GM18502 (cell line): Measurements from ENCODE around the gene PYGO2.
"Not testable (repeated sequence)": the region's sequence is repeated elsewhere in the genome, so short reads cannot be mapped to it uniquely, and the experiment has no call there.

ENCODE experiments used
- ATAC-seq: cut with Tn5 transposase; IDR thresholded peaks from one replicate; pipeline ENCODE4 v1.9.1; 2021; ENCODE audit warnings: mild to moderate bottlenecking; ENCODE audit not compliant: unreplicated experiment, poor library complexity

PYGO2 gene

DNA sequence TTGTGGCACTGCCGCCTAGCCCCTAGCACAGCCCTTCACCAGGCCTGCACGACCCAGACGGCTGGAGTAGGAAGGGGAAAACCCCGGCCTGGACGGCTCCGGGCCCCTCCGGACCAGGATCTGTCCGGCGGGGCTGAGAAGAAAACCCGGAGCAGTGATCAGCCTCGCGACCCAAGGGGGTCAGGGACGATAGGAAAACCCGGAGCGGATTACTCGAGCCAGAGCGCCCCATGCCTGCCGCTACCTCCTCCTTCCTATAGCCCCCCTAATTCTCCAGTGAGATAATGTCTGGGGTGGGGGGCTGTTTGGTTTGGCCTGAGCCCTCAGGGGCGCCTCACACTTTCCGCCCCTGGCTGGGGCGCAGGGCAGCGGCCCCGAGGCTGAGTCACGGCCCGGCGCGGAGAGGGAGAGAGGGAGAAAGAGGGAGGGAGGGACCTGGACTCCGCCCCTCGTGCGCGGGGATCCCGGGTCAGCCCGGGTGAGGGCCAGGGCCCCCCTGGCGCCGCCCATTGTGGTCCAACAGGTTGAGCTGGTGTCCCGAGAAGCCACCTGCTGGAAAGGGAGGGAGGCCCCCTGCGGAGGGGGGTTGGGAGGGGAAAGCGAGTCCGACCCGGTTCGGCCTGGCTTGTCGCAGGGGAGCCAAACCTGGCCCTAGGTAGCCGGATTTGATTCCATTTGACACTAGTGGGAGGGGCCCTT is 39.3 kb upstream of the PYGO2 start:
- peak; percentile 39 for ATAC-seq

DNA sequence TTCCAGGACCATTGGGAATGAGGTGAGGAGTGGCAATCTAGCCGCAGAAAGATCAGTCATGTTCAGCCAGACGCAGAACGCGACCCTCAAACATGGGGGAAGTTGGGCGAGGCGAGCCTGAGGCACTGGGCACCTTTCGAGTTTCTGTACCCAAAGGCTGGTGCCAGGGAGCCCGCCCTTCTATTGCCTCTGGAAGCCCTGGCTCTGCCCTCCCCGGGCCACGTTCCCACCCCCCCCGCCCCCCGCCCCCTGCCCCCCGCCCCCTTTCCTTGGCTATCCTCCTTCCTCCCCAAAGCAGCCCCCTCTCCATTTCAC is 38.8 kb upstream of the PYGO2 start:
- no peak for ATAC-seq

DNA sequence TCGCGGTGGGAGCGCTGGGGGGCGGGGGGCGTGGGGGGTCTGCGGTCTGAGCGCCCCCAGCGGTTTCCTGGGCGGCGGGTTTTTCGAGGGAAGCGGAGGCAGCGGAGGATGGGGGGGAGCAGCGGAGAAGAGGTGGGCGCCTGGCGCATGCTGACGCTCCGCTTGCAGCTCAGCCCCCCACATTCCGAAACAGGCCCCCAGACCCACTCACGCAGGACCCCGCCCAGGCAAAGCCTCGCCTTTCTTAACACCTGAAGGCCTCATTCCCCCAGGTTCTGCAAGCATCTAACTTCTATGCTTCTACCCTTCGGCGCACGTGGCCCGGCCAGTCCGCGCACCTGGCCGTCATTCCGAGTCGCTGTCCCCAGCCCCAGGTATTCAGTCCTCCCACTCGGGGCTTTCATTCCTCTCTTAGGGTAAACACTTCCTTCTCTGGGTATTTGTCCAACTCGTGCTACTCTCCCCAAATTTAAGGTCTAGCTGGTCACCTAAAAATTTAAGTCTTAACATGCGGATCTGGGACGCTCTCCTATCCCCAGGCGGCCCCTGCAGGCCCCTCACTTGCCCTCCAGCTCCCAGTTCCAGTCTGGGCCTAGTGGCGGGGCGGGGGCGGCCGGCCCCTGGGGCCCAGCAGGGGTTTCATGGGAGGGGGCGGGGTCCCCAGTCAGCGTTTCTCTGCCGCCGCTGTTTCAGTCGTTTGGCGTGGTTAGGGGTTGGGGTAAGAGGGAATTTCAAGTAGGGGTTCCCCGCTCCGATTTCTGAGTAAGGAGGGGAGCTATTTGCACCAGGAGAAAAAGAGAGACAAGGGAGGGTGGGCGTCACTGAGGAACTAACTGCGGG is 38.2 kb upstream of the PYGO2 start:
- no peak for ATAC-seq

DNA sequence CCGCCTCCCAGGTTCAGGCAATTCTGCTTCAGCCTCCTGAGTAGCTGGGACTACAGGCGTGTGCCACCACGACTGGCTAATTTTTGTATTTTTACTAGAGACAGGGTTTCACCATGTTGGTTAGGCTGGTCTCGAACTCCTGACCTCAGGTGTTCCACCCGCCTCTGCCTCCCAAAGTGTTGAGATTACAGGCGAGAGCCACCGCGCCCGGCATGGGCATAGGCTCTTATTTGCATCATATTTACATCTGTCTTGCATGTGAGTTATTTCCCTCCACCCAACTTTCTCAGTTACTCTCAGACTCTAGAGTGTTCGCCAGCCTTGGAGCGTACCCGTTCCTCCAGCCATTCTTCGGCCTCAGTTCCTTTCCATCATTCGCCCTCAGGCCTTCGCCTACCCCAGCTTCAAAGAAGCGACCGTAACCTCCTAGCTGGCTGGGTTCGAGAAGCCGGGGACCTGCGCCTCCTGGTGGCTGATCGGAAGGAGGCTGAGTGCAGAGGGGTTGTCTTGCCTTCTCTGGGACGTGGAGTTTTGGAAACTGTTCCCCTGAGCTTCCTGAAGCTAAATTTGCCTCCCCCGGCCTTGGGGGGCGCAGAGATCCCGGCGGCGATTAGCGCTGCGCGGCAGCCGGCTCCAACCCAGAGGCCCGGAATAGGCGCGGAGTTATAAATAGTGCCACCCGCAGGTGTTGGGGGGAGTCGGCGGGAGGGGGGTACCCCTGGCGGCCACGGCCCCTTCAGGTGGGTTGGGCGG is 37.4 kb upstream of the PYGO2 start:
- no peak for ATAC-seq

DNA sequence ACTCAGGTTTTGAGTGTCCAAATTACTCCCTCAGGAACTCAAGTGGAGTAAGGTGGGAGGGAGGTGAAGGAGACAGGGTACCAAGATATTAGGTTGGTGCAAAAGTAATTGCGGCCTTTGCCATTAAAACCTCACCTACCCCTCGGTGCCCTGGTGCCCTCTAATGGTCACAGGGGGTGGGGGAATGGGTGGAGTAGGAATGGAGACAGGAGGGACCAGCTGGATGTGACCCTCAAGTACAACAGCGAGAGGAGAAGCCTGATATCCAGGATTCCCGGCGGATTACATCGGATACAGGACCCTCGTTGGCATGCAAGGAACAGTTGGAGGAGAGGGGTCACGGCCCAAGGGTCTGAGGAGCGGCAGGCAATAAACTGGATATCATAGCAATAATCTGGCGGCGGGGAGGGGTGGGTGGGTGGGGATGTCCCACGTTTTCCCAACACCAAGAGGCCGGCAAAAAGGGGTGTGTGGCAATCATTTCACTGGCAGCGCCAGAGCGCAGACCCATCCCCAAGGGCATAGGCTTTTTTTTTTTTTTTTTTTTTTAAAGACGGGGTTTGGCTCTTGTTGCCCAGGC is 36.7 kb upstream of the PYGO2 start:
- no peak for ATAC-seq

DNA sequence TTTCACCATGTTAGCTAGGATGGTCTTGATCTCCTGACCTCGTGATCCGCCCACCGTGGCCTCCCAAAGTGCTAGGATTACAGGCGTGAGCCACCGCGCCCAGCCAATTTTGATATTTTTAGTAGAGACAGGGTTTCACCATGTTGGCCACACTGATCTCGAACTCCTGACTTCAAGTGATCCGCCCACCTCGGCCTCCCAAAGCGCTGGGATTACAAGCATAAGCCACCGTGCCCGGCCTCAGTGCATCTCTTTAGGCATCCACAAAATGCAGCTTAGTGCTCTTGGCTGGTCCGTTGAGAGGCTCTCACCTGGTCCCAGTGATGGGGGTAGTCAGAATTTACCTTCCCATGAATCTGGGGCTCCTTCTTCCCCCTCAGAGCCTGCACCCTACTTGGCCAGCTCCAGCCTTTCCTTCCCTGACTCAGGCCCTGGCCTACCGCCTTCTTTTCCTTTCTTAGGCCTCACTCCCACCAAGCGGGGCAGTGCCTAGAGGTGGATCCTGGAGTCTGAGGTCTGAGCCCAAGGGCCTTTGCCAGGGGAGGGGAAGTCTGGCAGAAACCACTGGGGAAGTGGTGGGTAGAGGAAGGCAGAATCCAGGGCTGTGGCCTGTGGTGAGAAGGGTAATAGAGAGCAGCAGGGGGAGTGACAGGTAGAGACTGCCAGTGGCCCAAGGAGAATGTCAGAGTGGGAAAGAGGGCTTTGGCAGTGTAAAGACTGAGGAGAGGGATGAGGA is 35.6 kb upstream of the PYGO2 start:
- ATAC-seq = no peak

DNA sequence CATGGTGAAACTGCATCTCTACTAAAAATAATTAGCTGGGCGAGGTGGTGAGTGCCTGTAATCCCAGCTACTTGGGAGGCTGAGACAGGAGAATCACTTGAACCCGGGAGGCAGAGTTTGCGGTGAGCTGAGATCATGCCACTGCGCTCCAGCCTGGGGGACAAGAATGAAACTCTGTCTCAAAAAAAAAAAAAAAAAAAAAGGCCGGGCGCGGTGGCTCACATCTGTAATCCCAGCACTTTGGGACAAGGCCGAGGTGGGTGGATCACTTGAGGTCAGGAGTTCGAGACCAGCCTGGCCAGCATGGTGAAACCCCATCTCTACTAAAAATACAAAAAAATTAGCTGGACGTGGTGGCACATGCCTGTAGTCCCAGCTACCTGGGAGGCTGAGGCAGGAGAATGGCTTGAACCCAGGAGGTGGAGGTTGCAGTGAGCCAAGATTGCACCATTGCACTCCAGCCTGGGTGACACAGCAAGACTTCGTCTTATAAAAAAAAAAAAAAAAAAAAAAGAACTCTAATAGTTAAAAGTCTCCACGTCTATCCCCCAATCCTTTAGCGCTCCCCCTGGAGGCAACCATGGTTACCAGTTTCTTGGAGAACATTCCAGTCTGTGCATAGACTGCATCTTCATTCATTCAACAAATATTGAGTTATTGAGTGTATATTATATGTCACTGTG is 33.9 kb upstream of the PYGO2 start:
- ATAC-seq = not testable (repeated sequence)

DNA sequence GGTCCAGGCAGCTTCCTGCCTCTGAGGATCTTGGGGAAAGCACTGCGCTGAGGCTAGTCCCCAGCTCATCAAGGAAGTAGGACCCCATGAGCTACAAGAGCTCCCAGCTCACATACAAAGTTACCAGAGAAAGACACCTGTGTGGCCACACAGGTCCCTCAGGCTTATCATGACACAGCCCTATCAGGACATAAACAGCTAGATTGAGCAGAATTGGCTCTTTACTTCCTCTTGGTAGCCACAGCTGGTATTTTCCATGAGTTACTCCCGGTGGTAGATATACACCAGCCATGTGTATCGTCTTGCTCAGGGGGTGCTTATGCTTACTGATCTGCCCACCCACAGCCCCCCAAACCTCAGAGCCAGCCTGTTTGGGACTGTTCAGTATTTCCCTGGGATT is 33.0 kb upstream of the PYGO2 start:
- ATAC-seq = no peak

DNA sequence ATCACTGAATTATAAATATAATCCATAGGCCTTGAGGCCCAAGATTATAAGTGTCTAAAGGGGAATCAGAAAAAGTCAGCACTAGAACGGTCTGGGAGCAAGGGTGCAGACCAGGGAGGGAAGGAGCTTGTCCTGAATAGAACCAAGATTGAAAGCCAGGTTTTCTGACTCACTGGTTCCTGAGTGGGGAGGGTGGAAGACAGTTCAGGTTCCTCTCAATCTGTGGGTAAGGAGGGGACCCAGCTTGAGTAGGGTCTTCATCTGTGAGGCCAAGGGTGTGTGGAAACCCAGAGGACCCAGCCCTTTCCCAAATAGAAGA is 32.6 kb upstream of the PYGO2 start:
- no peak for ATAC-seq

DNA sequence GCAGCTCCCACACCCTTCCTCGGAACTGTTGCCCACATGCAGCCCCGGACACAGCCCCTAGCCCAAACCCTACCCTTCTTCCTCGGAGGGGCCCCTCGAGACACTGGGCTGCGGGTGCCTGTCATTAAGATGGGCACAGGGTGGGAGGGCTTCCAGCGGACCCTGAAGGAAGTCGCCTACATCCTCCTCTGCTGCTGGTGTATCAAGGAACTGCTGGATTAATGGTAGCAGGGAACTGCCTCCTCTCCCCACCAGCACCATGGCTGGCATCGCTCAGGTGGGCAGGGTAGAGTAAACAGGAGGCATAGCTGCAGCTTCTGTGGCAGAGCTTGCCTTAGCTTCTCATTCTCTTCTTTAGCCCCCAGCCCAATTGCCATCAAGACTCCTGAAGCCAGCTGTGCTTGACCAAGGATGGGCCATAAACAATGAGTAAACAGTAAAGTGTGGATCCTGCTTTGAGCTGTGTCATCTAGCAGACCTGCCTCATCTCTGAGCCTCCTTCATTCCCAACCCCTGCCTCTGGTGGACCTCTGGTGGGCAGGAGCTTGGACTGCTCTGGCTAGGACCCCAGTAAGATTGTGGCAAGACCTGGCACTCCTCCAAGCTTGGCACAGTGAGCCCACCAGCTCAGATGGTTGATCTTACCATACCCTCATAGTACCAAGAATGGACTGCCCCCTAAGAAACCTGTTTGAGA is 32.1 kb upstream of the PYGO2 start, which contains the start of gene LENEP:
LENEP (plus strand) TSS at position 15 of the 697 bp plus-strand sequence; CDS start at position 37, 22 bp downstream.
- ATAC-seq = no peak

DNA sequence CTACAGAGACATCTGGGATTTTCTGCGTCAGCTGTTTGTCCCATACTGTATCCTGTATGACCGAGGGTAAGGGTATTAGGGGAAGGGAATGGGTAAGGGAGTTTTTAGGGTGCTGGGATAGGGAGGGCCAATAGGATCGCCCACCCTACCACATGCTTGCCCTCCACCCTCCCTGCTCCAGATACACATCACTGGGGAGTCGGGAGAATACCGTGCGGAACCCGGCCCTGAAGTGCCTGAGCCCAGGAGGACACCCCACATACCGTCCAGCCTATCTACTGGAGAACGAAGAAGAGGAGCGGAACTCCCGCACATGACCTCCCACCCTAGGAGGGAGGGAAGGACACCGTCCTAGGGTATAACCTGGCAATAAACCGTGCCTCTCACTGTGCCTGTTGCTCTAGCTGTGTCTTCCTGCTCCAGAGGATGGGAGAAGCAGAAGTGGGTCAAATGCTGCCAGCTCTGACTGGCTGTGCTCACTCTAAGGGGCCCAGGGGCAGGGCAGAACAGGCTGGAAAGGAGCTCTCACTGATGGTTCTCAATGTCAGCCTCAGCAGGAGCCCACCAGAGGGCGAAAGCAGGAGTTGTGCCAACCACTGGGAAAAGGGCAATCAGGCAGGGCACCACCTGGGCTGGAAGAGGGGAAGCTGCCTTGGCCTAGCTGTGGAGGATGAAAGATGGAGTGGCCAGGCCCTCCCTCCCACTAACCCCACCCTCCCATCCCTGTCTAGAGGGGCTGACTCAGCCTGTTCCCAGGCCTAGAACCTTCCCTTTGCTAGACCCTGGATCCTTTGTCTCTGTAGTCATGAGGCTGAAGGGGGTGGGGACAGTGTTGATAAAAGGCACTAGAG is 31.4 kb upstream of the PYGO2 start:
- no peak for ATAC-seq

DNA sequence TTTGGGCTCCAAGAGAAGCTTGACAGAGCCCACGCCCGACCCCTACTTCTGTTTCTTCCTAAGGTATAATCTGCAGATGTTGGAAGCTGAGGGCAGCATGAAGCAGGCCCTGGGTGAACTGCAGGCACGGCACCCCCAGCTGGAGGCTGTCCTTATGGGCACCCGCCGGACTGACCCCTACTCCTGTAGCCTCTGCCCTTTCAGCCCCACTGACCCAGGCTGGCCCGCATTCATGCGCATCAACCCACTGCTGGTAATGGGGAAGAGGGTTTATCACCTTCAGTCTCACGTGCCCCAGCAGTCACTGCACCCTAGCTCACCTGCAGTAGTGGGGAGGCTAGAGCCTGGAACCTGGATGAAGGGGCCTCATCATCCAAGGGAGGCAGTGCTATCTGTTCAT is 28.7 kb upstream of the PYGO2 start:
- ATAC-seq = no peak

DNA sequence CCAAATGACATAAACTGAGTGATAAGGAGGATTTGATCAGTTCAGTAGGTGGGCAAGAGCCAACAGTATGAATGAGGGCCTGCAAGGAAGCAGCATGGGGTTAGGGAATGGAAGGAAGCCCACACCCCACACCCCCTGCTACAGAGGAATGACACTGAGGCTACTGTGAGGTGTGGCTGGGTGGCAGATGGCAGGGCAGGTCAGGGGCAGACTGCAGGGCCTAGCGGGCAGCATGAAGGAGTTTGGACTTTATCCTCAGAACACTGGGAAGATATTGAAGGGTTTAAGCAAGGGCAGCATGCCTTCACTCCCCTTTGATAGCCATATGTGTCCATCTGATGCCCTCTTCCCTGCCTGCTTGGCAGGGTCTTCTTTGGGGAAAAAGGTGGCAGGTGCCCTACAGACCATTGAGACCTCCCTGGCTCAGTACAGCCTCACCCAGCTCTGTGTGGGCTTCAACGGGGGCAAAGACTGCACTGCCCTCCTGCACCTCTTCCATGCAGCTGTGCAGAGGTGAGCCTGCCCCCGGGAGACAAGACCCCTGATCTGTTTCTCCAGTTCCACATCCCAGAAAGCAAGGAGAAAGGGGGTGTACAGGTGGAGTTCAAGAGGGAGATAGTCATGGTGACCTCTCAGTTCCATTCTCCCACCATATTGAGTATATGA is 27.7 kb upstream of the PYGO2 start:
- ATAC-seq = no peak

DNA sequence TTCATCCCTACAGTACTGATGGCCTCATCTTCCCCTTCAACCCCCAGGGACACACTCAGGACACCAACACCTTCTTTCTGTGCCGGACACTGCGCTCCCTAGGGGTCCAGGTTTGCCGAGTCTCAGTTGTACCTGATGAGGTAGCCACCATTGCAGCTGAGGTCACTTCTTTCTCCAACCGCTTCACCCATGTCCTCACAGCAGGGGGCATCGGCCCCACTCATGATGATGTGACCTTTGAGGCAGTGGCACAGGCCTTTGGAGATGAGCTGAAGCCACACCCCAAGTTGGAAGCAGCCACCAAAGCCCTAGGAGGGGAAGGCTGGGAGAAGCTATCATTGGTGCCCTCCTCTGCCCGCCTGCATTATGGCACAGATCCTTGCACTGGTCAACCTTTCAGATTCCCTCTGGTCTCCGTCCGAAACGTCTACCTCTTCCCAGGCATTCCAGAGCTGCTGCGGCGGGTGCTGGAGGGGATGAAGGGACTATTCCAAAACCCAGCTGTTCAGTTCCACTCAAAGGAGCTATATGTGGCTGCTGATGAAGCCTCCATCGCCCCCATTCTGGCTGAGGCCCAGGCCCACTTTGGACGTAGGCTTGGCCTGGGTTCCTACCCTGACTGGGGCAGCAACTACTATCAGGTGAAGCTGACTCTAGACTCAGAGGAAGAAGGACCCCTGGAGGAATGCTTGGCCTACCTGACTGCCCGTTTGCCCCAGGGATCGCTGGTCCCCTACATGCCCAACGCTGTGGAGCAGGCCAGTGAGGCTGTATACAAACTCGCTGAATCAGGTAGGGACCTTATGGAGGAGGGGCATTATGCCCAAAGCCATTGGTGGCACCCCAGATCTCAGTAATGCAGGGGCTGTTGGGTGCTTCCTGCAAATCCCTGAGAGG is 26.7 kb upstream of the PYGO2 start:
- ATAC-seq = no peak

DNA sequence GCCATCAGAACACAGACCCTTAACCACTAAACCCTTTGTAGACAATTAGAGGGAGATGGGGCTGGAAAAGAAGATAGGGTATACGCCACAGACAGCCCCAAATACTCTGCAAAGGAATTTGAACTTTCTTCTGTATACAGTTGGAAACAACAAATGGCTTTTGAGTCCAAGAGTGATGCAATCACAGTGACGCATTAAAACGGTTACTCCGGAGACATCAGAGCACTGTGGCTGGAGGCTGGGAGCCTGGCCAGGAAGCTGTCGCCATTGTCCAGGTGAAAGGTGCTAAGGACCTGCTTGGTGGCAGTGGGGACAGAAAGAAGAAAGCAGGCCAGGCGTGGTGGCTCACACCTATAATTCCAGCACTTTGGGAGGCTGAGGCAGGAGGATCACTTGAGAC is 25.7 kb upstream of the PYGO2 start:
- no peak for ATAC-seq

DNA sequence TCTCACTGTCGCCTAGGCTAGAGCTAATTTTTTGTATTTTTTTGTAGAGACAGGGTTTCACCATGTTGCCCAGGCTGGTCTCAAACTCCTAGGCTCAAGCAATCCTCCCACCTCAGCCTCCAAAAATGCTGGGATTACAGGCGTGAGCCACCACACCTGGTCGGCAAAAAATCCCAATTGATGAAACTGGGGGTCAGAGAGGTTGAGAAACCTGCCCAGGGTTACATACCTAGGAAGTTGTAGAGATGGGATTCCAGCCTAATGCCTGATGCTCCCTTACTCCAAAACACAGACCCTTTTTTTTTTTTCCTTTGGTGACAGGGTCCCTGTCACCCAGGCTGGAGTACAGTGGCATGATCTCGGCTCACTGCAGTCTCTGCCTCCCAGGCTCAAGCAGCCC is 25.2 kb upstream of the PYGO2 start:
- ATAC-seq = not testable (repeated sequence)
